ENCODE data around the gene SEL1L.
"Not testable (repeated sequence)": the region's sequence is repeated elsewhere in the genome, so short reads cannot be mapped to it uniquely, and the experiment has no call there.

The SEL1L gene

GRCh38 chr14:81472096-81472800, 61.4 kb downstream of the SEL1L start:
- no peak for DNase-seq

GRCh38 chr14:81471062-81471461, 62.6 kb downstream of the SEL1L start:
- DNase-seq: no peak

GRCh38 chr14:81470557-81470826, 63.2 kb downstream of the SEL1L start:
- DNase-seq: not testable (repeated sequence)

GRCh38 chr14:81466854-81467253, 66.8 kb downstream of the SEL1L start:
- no peak for DNase-seq

GRCh38 chr14:81465507-81466228, 68.0 kb downstream of the SEL1L start:
- DNase-seq: no peak

GRCh38 chr14:81465003-81465392, 68.7 kb downstream of the SEL1L start:
- not testable (repeated sequence) for DNase-seq

GRCh38 chr14:81464253-81465002, 69.2 kb downstream of the SEL1L start:
- DNase-seq: peak; percentile 17

- not testable (repeated sequence) for DNase-seq
These were observed 71.3 kb downstream of the SEL1L start for GRCh38 chr14:81462356-81462755.

GRCh38 chr14:81459912-81460311, 73.7 kb downstream of the SEL1L start:
- no peak for DNase-seq

GRCh38 chr14:81458352-81458751, 75.3 kb downstream of the SEL1L start:
- no peak for DNase-seq

GRCh38 chr14:81455390-81455789, 78.3 kb downstream of the SEL1L start:
- DNase-seq: no peak

- DNase-seq: no peak
These were observed 79.0 kb downstream of the SEL1L start for GRCh38 chr14:81454572-81455218.

GRCh38 chr14:81453166-81453766, 80.4 kb downstream of the SEL1L start:
- peak; percentile 24 for DNase-seq

GRCh38 chr14:81452341-81453133, 81.1 kb downstream of the SEL1L start:
- no peak for DNase-seq

- no peak for DNase-seq
These were observed 82.7 kb downstream of the SEL1L start for GRCh38 chr14:81450976-81451375.

GRCh38 chr14:81450100-81450531, 83.5 kb downstream of the SEL1L start:
- DNase-seq: no peak

GRCh38 chr14:81449576-81449975, 84.1 kb downstream of the SEL1L start:
- no peak for DNase-seq

- DNase-seq: no peak
These were observed 84.5 kb downstream of the SEL1L start for GRCh38 chr14:81449114-81449513.

- no peak for DNase-seq
These were observed 86.5 kb downstream of the SEL1L start for GRCh38 chr14:81447021-81447764.

GRCh38 chr14:81446279-81447007, 87.2 kb downstream of the SEL1L start:
- DNase-seq: no peak
